Left lobe of liver (tissue), 2 donors: Measurements from ENCODE around the gene TNFRSF21. TPM values are rescaled to one million over a fixed set of nuclear protein-coding genes. Genes with fewer than 3 reads are reported as not detected.
"Not testable (repeated sequence)": the region's sequence is repeated elsewhere in the genome, so short reads cannot be mapped to it uniquely, and the experiment has no call there.

Source experiments
- ATAC-seq: fragments of 200-7000 bp; cut with Tn5 transposase; one replicate; pipeline ENCODE4 v1.9.1; 2020; ENCODE audit warnings: mild to moderate bottlenecking, moderate library complexity
- DNase-seq: peaks from one replicate; pipeline ENCODE4 v3.0.0-alpha.2; 2020; ENCODE audit warnings: low spot score
- total RNA-seq: library from RNA; stranded (reverse); gene quantifications from one replicate; pipeline ENCODE4 v1.2.1, GENCODE V29; 2021
- donor health status: DM: no; HTN: no; CAD: no; lungs with moderate emphysema.
- donor health status: DM: no; HTN: yes; CAD: no.

The TNFRSF21 gene
- total RNA-seq, 1 donor from 2014 or later: 2.8 TPM

GRCh38 chr6:47290124-47290834, 19.4 kb downstream of the TNFRSF21 start:
- DNase-seq (no peak), ATAC-seq (no peak)

DNA sequence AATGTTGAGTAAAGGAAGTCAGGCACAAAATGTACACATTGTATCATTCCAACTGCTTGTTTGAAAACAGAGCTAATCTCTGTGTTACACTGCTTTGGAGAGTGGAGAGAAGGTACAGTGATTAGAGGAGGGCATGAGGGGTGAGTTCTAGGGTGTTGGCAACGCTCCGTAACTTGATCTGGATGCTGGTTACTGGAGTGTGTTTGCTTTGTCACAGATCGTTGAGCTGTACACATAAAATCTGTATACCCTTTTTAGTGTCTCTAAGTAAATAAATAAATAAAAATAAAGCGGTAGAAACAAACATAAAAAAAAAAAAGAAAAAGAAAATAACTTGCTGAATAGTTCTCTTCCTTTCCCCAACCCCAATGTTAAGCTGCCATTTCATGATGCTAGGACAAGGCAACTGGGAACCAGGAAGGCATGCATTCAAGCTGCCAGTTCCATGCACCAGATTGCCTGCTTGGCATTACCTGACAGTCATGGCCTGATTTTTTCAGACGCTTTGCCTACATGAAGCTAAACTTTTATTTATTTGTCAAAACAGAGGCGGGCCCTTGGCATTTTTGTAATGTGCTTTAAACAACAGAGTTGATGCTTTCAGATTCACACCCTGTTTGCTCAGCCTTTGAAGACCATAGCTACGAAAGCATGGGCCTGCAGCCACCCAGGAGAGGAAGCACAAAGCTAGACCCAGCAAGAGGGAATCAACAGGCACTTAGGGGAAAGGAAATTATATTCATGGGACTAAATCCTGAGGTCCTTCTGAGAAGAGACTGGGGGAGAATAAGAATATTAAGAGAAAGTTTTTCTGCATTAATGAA, 21.2 kb downstream of the TNFRSF21 start:
- DNase-seq: no peak
- ATAC-seq: no peak

- ATAC-seq (no peak), DNase-seq (no peak)
Observed at GRCh38 chr6:47286301-47286700, 23.4 kb downstream of the TNFRSF21 start.

GRCh38 chr6:47283993-47284392, 25.7 kb downstream of the TNFRSF21 start:
- ATAC-seq (no peak), DNase-seq (no peak)

- ATAC-seq (no peak), DNase-seq (no peak)
Observed at GRCh38 chr6:47278545-47278944, 31.2 kb downstream of the TNFRSF21 start.

DNA sequence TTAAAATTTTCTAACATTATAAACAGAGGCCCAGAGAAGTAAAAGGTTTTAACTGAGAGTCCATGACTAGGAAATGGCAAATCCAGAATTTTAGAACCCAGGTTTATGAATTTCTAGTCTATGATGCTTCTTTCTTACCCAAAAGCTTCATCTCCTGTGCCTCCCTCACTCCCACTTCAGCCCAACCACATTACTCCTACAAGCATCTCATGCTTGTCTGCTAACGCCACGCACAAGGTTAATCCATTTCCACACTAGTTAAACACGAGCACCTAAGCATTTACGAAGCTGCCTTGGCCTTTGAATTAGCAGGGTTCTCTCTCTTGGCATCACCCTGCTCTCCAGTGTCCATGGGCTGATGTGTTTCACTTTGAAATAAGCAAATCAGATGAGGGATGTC, 32.0 kb downstream of the TNFRSF21 start:
- ATAC-seq (no peak), DNase-seq (no peak)

- DNase-seq (no peak), ATAC-seq (no peak)
Observed at GRCh38 chr6:47276377-47276776, 33.3 kb downstream of the TNFRSF21 start.

DNA sequence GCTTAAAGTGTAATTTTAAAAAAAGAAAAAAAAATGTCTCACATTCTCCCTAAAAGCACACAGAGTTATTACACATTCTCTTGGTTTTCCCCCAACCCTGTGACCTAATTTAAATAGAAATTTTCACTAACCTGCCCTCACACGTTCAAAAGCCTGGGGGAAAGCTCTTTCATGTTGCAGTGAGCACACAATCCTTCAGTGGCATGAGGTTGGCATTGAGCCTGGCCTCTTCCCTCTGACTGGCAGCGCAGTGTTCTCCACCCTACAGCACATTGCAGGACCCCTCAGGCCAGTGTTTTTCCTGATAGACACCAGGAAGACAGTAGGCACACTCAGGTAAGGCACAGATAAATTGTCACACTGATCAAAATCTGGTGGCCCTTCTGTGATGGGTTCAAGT, 34.1 kb downstream of the TNFRSF21 start:
- DNase-seq (no peak), ATAC-seq (no peak)

- not testable (repeated sequence) for DNase-seq, ATAC-seq
Observed at GRCh38 chr6:47275132-47275531, 34.6 kb downstream of the TNFRSF21 start.

- ATAC-seq: peak; percentile 29
- DNase-seq: no peak
Observed at GRCh38 chr6:47268572-47269187, 41.0 kb downstream of the TNFRSF21 start.

- ATAC-seq (no peak), DNase-seq (no peak)
Observed at GRCh38 chr6:47267301-47267700, 42.4 kb downstream of the TNFRSF21 start.

DNA sequence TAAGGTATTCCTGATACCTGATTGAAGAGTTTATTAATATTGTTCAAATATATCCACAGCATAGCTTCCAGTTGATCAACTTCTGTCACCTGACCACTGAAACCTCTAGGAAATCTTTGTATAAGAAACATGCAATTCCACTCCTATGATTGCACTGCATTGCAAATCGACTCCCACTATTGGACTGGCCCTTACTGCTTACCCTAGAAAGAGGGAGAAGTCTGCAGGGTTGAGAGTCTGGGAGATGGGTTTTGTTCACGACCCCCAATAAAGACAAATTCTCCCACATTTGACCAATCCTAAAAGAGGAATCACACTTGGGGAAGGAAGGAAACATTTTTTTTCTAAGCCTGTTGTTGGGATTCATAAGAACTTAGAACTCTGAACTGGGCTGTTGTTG, 43.7 kb downstream of the TNFRSF21 start:
- DNase-seq (no peak), ATAC-seq (no peak)

- DNase-seq (no peak), ATAC-seq (no peak)
Observed at GRCh38 chr6:47264775-47265184, 44.9 kb downstream of the TNFRSF21 start.

DNA sequence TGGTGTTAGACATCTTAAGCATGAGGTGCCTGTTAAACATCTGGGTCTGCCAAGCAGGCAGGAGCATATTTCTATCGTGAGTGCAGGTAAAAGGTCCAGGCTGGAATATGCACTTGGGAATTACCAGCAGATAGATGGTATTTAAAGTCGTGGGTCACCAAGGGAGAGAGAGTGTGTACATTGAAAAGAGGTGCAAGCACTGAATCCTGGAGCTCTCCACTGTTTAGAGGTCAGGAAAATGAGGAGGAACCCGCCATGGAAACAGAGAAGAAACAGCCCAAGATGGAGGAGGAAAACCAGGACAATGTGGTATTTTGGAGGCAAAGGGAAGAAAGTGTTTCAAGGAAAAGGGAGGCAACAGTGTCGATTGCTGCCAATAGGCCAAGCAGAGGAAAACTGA, 46.4 kb downstream of the TNFRSF21 start:
- ATAC-seq (no peak), DNase-seq (no peak)

DNA sequence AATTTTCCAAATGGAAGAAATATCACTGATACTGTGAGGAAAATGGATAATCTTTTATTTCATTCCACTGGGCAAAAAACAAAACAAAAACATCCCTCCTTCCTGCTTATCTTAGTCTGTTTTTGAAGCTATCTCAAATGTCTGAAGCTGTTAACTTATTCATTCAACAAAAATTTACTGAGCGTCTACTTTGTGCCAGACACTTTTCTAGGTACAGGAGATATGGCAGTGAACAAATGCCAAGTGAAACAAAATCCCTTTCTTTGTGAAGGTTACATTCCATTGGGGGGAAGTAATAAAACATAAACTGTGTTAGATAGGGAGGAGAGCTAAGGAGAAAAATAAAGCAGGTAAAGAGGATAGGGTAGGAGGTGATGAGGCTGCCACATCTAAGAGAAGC, 47.5 kb downstream of the TNFRSF21 start:
- ATAC-seq (no peak), DNase-seq (no peak)

DNA sequence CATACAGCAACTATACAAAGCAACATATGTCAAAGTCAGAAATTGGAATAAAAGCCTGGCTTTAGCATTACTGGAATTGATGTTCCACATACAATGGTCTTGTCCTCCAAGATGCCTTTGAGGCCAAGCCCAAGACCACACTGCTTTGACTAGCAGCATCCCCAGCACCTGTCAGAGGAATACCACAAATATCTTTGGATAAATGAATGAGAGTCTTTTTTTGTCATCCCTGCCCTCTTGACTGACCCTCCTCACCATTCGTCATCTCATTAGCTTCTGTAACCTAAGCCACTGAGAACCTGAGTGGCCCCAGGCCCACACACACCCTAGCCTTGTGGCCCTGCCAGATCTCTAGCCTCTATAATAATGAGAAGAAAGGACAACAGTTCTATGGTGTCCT, 48.5 kb downstream of the TNFRSF21 start:
- DNase-seq: no peak
- no peak for ATAC-seq

DNA sequence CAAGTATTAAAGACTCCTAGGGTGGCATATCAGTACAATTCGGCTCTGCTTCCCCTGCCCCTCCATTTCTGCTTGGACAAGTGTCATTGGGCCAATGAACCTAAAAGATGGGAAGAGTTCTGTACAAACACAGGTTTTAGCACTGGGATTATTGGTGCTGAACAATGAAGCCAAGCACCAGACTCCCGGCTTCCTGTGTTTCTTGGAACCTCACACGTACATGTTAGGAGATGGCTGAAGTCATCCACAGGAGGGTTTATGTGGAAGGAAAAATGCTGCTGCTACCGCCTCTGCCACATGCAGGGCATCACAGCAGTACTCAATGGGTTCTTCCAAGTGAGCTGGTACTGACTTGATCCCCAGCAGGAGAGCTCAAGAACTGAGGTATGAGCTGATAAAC, 49.7 kb downstream of the TNFRSF21 start:
- DNase-seq (no peak), ATAC-seq (no peak)

DNA sequence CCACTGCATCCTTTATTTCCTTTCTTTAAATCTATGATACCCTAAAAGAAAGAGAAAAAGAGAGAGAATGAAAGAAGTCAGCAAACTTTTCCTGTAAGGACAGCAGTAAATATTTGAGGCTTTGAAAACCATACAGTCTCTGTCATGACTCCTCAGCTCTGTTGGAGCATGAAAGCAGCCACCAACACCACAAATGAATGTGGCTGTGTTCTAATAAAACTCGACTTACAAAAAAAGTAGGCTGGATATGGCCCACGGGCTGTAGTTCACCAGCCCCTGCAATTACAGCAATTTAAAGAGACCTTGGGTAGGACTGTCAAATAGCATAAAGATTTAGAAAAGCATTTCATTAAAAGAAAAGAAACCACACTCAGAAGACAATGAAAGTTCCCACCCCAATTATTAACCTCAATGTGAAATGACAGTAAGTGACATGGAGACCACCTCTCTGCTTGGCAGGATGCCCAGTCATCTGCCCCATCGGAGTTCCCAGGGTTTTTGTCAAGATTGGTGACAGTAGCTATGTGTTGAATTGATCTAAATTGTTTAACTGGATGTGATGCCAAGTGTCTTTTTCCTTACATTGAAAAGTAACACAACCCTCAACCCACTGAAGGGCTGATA, 50.9 kb downstream of the TNFRSF21 start:
- no peak for ATAC-seq

GRCh38 chr6:47256981-47257730, 52.5 kb downstream of the TNFRSF21 start:
- DNase-seq: no peak
- ATAC-seq: no peak

More for the DNA sequence above, 50.9 kb downstream of the TNFRSF21 start:
- DNase-seq: no peak

- no peak for DNase-seq
- ATAC-seq: no peak
Observed at GRCh38 chr6:47256361-47256760, 53.3 kb downstream of the TNFRSF21 start.

DNA sequence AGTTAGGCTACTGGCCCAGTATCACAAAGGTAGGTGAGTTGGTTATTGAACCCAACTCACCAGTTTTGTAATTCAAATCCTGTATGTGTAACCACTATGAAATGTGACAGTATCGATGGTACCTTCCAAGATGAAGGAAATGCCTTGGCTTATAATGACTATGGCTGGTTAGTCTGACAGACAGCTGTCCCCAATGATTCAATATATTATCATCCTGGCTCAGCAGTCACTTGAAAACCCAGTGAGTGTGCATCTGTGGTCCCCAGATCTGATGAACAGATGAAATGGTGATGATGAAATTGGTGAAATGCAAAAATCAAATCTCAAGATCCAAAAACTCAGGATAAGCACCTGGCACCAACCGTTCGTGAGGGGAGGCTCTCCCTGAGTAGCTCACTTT, 54.8 kb downstream of the TNFRSF21 start:
- ATAC-seq: no peak
- DNase-seq: no peak
